Erythroblast (primary cell): ENCODE data around the gene DKC1.

Source experiments
- GATA1 ChIP-seq: IDR thresholded peaks from 2 replicates; pipeline ENCODE4 v1.6.1; 2011; ENCODE audit warnings: low read depth, mild to moderate bottlenecking, control low read depth, low read length, moderate library complexity
- POLR2A ChIP-seq: IDR thresholded peaks from 2 replicates; pipeline ENCODE4 v1.6.1; 2011; ENCODE audit warnings: mild to moderate bottlenecking, low read length

- TF ChIP-seq POLR2A, result no peak
- no peak for TF ChIP-seq GATA1
Measured at GRCh38 chrX:154791939-154792338, 29.3 kb downstream of the DKC1 start.
